ENCODE measurements around the gene AP2B1.

GRCh38 chr17:35588196-35588920, 1.2 kb downstream of the AP2B1 start:
- TF ChIP-seq, protein P1, sequence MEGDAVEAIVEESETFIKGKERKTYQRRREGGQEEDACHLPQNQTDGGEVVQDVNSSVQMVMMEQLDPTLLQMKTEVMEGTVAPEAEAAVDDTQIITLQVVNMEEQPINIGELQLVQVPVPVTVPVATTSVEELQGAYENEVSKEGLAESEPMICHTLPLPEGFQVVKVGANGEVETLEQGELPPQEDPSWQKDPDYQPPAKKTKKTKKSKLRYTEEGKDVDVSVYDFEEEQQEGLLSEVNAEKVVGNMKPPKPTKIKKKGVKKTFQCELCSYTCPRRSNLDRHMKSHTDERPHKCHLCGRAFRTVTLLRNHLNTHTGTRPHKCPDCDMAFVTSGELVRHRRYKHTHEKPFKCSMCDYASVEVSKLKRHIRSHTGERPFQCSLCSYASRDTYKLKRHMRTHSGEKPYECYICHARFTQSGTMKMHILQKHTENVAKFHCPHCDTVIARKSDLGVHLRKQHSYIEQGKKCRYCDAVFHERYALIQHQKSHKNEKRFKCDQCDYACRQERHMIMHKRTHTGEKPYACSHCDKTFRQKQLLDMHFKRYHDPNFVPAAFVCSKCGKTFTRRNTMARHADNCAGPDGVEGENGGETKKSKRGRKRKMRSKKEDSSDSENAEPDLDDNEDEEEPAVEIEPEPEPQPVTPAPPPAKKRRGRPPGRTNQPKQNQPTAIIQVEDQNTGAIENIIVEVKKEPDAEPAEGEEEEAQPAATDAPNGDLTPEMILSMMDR (IDR thresholded peaks at IDR 0.05) = no peak
- no peak for TF ChIP-seq POLR2A (IDR thresholded peaks at IDR 0.05)

Measured in lower leg skin (tissue), 3 donors.